ENCODE results near the gene CXCL5. TPM values are rescaled to one million over a fixed set of nuclear protein-coding genes. Genes with fewer than 3 reads are reported as not detected.
"Not testable (repeated sequence)": the region's sequence is repeated elsewhere in the genome, so short reads cannot be mapped to it uniquely, and the experiment has no call there.

The CXCL5 gene
- total and polyA plus RNA-seq, 9 donors = 0.05 to 0.34 (median 0.12) TPM; not detected in 4

DNA sequence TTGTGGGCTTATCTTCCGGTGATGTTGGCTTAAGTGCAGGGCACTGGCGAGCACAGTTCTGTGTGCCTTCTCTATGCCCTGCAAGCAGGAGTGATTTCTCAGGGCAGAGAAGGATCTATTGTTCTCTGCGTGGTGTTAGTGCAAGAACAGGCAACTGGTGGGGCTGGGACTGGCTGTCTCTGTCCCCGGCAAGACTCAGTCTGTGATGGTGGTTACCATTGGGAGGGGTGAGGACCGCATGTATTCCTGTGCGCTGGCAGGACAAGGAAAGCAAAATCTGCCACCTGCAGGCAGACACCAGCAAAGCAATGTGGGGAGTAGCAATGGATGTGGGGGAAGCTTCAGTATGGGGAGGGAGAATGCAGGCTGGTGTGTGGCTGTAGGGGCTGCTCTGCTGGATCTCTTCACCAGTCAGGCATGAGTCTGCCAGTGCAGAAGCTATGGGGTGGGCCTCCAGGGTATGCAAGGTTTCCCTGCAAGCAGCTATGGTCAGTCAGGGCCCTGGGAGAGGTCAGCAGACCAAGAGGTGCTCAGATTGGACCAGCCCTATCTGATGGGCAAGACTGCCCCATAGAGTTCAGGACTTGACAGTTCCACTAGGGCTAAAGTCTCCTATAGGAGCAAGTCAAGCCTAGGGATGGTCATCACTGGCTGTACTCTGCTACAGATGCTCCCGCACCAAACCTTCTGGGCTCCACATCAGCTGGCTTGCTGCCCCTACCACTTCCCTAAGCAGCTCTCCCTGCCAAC is 33.4 kb downstream of the CXCL5 start:
- no peak for DNase-seq
- no peak overlapping the region for H3K4me3 ChIP-seq
- no peak for TF ChIP-seq POLR2A (IDR thresholded peaks at IDR 0.05)
- no peak for TF ChIP-seq EP300 (IDR thresholded peaks at IDR 0.05)
- no peaks in the 10 kb centered on the region for H3K9me3 ChIP-seq
- WGBS, 3 donors = 48 to 54% (median 53%) methylated on average over 7 of the region's 7 CpGs
- intact Hi-C loops (cut with DNase I) = no loop called here
- no peaks in the 10 kb centered on the region for H3K36me3 ChIP-seq
- no peaks in the 10 kb centered on the region for H3K27me3 ChIP-seq
- no peak overlapping the region for H3K27ac ChIP-seq
- H3K4me1 ChIP-seq (ENCODE audit: insufficient read depth) = no peaks in the 10 kb centered on the region

GRCh38 chr4:73962724-73963123 is 35.8 kb downstream of the CXCL5 start:
- DNase-seq = no peak
- intact Hi-C loops (cut with DNase I) = no loop called here
- TF ChIP-seq CTCF (IDR thresholded peaks at IDR 0.05) = no peak
- no peak for TF ChIP-seq EP300 (IDR thresholded peaks at IDR 0.05)
- TF ChIP-seq POLR2A (IDR thresholded peaks at IDR 0.05) = no peak
- H3K9me3 ChIP-seq = no peaks in the 10 kb centered on the region
- no peak overlapping the region for H3K27ac ChIP-seq
- no peaks in the 10 kb centered on the region for H3K4me1 ChIP-seq (ENCODE audit: insufficient read depth)
- WGBS, 3 donors = 59 to 72% (median 61%) methylated on average over 2 of the region's 2 CpGs
- H3K36me3 ChIP-seq = no peaks in the 10 kb centered on the region
- H3K4me3 ChIP-seq = no peak overlapping the region
- H3K27me3 ChIP-seq = no peaks in the 10 kb centered on the region

GRCh38 chr4:73959041-73959440 is 39.4 kb downstream of the CXCL5 start:
- H3K4me3 ChIP-seq; H3K36me3 ChIP-seq; DNase-seq; intact Hi-C loops (cut with DNase I); H3K27me3 ChIP-seq; H3K27ac ChIP-seq; H3K4me1 ChIP-seq (ENCODE audit: insufficient read depth); H3K9me3 ChIP-seq: not testable (repeated sequence)
- WGBS, 3 donors = 91 to 100% (median 96%) methylated on average over 1 of the region's 1 CpG

GRCh38 chr4:73952352-73952751 is 46.1 kb downstream of the CXCL5 start:
- DNase-seq = no peak
- TF ChIP-seq EP300 (IDR thresholded peaks at IDR 0.05) (no peak), CTCF (IDR thresholded peaks at IDR 0.05) (no peak), POLR2A (IDR thresholded peaks at IDR 0.05) (no peak)
- 89 to 92% (median 90%) methylated on average over 3 of the region's 3 CpGs for WGBS, 3 donors
- Histone ChIP-seq H3K27me3 (no peaks in the 10 kb centered on the region), H3K4me1 (ENCODE audit: insufficient read depth) (no peaks in the 10 kb centered on the region), H3K9me3 (no peaks in the 10 kb centered on the region), H3K27ac (no peak overlapping the region), H3K4me3 (no peak overlapping the region), H3K36me3 (no peaks in the 10 kb centered on the region)
- intact Hi-C loops (cut with DNase I) = no loop called here

DNA sequence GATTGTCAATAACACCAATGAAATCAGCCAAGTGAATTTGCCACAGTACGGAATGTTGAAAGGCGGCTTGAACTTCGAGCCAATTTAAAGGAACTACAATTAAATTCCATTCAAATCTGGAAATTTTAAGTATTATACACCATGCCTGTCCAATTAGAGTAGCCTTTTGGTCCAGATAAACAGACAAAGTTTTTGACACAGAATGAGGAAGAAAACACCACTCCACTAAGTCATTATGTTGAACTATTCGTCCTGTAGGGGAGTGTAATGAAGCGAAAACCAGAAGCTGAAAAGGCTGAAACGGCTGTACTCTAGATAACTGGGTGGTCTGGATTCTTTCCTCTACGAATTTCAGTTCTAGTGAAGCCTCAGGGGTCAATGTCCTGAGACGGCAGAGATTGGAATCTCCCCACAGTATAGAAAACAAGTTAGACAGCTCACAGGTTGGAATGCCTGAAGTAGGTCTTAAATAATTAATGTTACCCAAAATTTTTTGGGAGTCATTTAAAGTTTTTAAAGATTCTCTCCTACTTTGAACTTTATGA is 48.0 kb downstream of the CXCL5 start:
- 61 to 67% (median 65%) methylated on average over 8 of the region's 8 CpGs for WGBS, 3 donors
- H3K4me3 ChIP-seq; H3K36me3 ChIP-seq; intact Hi-C loops (cut with DNase I); H3K4me1 ChIP-seq (ENCODE audit: insufficient read depth); H3K27ac ChIP-seq; H3K27me3 ChIP-seq; DNase-seq; H3K9me3 ChIP-seq: not testable (repeated sequence)

- 90 to 93% (median 93%) methylated on average over 7 of the region's 7 CpGs for WGBS, 3 donors
- Histone ChIP-seq H3K36me3 (no peaks in the 10 kb centered on the region), H3K4me1 (ENCODE audit: insufficient read depth) (no peaks in the 10 kb centered on the region), H3K27ac (no peak overlapping the region), H3K9me3 (no peaks in the 10 kb centered on the region), H3K27me3 (no peaks in the 10 kb centered on the region), H3K4me3 (no peak overlapping the region)
- no peak for TF ChIP-seq EP300 (IDR thresholded peaks at IDR 0.05)
- no peak for TF ChIP-seq CTCF (IDR thresholded peaks at IDR 0.05)
- TF ChIP-seq POLR2A (IDR thresholded peaks at IDR 0.05) = no peak
- intact Hi-C loops (cut with DNase I) = no loop called here
- no peak for DNase-seq
Observed at GRCh38 chr4:73948990-73949706, 49.3 kb downstream of the CXCL5 start.
